ENCODE measurements around the gene MALSU1.

- no peak for TF ChIP-seq CTCF (IDR thresholded peaks at IDR 0.05; ENCODE audit: low read depth, low read length, poor library complexity, severe bottlenecking)
- TF ChIP-seq EZH2phosphoT487 (IDR thresholded peaks at IDR 0.05; ENCODE audit: borderline replicate concordance, low read length) = no peak
Observed at GRCh38 chr7:23332193-23332592, 33.1 kb downstream of the MALSU1 start.

Measured in DOHH2 (cell line).